IMR-90 (cell line): ENCODE measurements around the gene HSD3B1. TPM values are rescaled to one million over a fixed set of nuclear protein-coding genes. Genes with fewer than 3 reads are reported as not detected.
"Not testable (repeated sequence)": the region's sequence is repeated elsewhere in the genome, so short reads cannot be mapped to it uniquely, and the experiment has no call there.

Source experiments
- ATAC-seq: fragments of 200-7000 bp; cut with Tn5 transposase; 2 replicates; pipeline ENCODE4 v1.9.1; 2020; ENCODE audit warnings: low read depth, mild to moderate bottlenecking, moderate library complexity
- BruUV-seq: library from RNA; stranded (reverse); fragments of 400-500 nt; replicated peaks from 2 replicates; lab custom pipeline; 2021; lab: Mats Ljungman, UMichigan
- CTCF ChIA-PET: fragments of 300-600 bp; formaldehyde crosslinking; extraction: SDS; loops from one replicate; lab custom pipeline; 2021; ENCODE audit warnings: antibody characterized with exemption; lab: Yijun Ruan, JAX
- POLR2A ChIA-PET: fragments of 300-600 bp; sonication (Branson Sonifier 250); formaldehyde crosslinking; loops from one replicate; lab custom pipeline; 2022; ENCODE audit warnings: antibody characterized with exemption; ENCODE audit not compliant: unreplicated experiment; lab: Charles Lee
- DNase-seq: peaks from one replicate; pipeline ENCODE4 v3.0.0; 2013
- H2AFZ ChIP-seq: replicated peaks from 2 replicates; pipeline ENCODE3; 2013; ENCODE audit warnings: low read length, mild to moderate bottlenecking; ENCODE audit not compliant: poor library complexity
- H2AK5ac ChIP-seq: 2 replicates; pipeline ENCODE4 v1.6.1; 2013; ENCODE audit warnings: low read depth, low read length, inconsistent platforms
- H2AK9ac ChIP-seq: replicated peaks from 2 replicates; pipeline ENCODE3; 2013; ENCODE audit warnings: mild to moderate bottlenecking, low read depth, low read length, moderate library complexity; ENCODE audit not compliant: poor library complexity
- H2BK120ac ChIP-seq: 2 replicates; pipeline ENCODE4 v1.6.1; 2013; ENCODE audit warnings: low read depth, low read length, inconsistent platforms
- H2BK15ac ChIP-seq: 3 replicates; pipeline ENCODE4 v1.6.1; 2013; ENCODE audit warnings: low read depth, low read length, inconsistent platforms
- H2BK20ac ChIP-seq: 2 replicates; pipeline ENCODE4 v1.6.1; 2013; ENCODE audit warnings: low read depth, mild to moderate bottlenecking, inconsistent platforms, low read length, moderate library complexity
- H2BK5ac ChIP-seq: 2 replicates; pipeline ENCODE4 v1.6.1; 2013; ENCODE audit warnings: mild to moderate bottlenecking, low read depth, low read length, inconsistent platforms; ENCODE audit not compliant: poor library complexity, severe bottlenecking
- H3K14ac ChIP-seq: replicated peaks from 2 replicates; pipeline ENCODE4 v1.6.1; 2013; ENCODE audit warnings: low read depth, low read length, inconsistent platforms
- H3K18ac ChIP-seq: 2 replicates; pipeline ENCODE4 v1.6.1; 2013; ENCODE audit warnings: low read depth, low read length, control low read depth
- H3K23ac ChIP-seq: 2 replicates; pipeline ENCODE4 v1.6.1; 2013; ENCODE audit warnings: low read depth, low read length, inconsistent platforms
- H3K27ac ChIP-seq: 2 replicates; pipeline ENCODE4 v1.5.1; 2013; ENCODE audit warnings: mild to moderate bottlenecking, control low read depth, low read length; ENCODE audit not compliant: insufficient read depth
- H3K27me3 ChIP-seq: 2 replicates; pipeline ENCODE4 v1.6.1; 2013; ENCODE audit warnings: low read length; ENCODE audit not compliant: control insufficient read depth, insufficient read depth
- H3K36me3 ChIP-seq: 2 replicates; pipeline ENCODE4 v1.6.1; 2013; ENCODE audit warnings: low read length, mixed read lengths; ENCODE audit not compliant: control insufficient read depth, insufficient read depth
- H3K4ac ChIP-seq: 2 replicates; pipeline ENCODE4 v1.6.1; 2013; ENCODE audit warnings: low read depth, low read length, inconsistent platforms
- H3K4me1 ChIP-seq: 2 replicates; pipeline ENCODE4 v1.6.1; 2013; ENCODE audit warnings: low read length, mixed read lengths; ENCODE audit not compliant: control insufficient read depth, insufficient read depth
- H3K4me2 ChIP-seq: 2 replicates; pipeline ENCODE4 v1.6.1; 2013; ENCODE audit warnings: low read depth, mild to moderate bottlenecking, control low read depth, low read length, moderate library complexity
- H3K4me3 ChIP-seq: 2 replicates; pipeline ENCODE4 v1.5.1; 2013; ENCODE audit warnings: low read depth, mild to moderate bottlenecking, control low read depth, low read length, moderate library complexity; ENCODE audit not compliant: insufficient read depth
- H3K56ac ChIP-seq: 2 replicates; pipeline ENCODE4 v1.6.1; 2013; ENCODE audit warnings: low read length, inconsistent platforms; ENCODE audit not compliant: insufficient read depth; ENCODE audit errors: extremely low read depth
- H3K79me1 ChIP-seq, 2 experiments: 2 replicates each; pipeline ENCODE4 v1.6.1; 2013; ENCODE audit warnings: low read length in 2 of 2, inconsistent platforms in 1 of 2, low read depth in 1 of 2
- H3K9ac ChIP-seq: 2 replicates; pipeline ENCODE4 v1.6.1; 2013; ENCODE audit warnings: low read depth, low read length, control low read depth
- H3K9me1 ChIP-seq: 2 replicates; pipeline ENCODE4 v1.6.1; 2013; ENCODE audit warnings: low read length, inconsistent platforms; ENCODE audit not compliant: insufficient read depth
- H3K9me3 ChIP-seq: 2 replicates; pipeline ENCODE4 v1.6.1; 2013; ENCODE audit warnings: low read length; ENCODE audit not compliant: control insufficient read depth, insufficient read depth
- H4K20me1 ChIP-seq: 2 replicates; pipeline ENCODE4 v1.6.1; 2013; ENCODE audit warnings: low read length, inconsistent platforms; ENCODE audit not compliant: insufficient read depth
- H4K5ac ChIP-seq: 2 replicates; pipeline ENCODE4 v1.6.1; 2013; ENCODE audit warnings: mild to moderate bottlenecking, low read depth, low read length, control low read depth
- H4K8ac ChIP-seq, 2 experiments: 2 replicates each; pipeline ENCODE4 v1.6.1; 2013; ENCODE audit warnings: low read depth in 2 of 2, low read length in 2 of 2, control low read depth in 1 of 2, inconsistent platforms in 1 of 2
- H4K91ac ChIP-seq: 2 replicates; pipeline ENCODE4 v1.6.1; 2013; ENCODE audit warnings: low read depth, low read length, inconsistent platforms; ENCODE audit not compliant: insufficient read depth
- dilution Hi-C: fragments of 300-500 bp; cut with HindIII; formaldehyde crosslinking; loops from one replicate; pipeline ENCODE4 v1.14.3; 2018; ENCODE audit warnings: low sequenced_read_pairs; ENCODE audit not compliant: unreplicated experiment
- in situ Hi-C: fragments of 300-500 bp; cut with MboI; formaldehyde crosslinking; loops from 3 replicates; pipeline ENCODE4 v1.14.3; 2019; ENCODE audit warnings: low sequenced_read_pairs, inconsistent platforms, mixed read lengths
- intact Hi-C: fragments of 100-400 bp; cut with micrococcal nuclease; formaldehyde crosslinking; loops from 2 replicates; pipeline ENCODE4 v1.10.0; 2022
- polyA plus RNA-seq, 3 experiments: library from polyadenylated mRNA; depleted of rRNA; stranded (reverse); fragments of >200 nt; gene quantifications; 2 replicates each; pipeline ENCODE4 v1.2.3, GENCODE V29; 2012; ENCODE audit warnings: low replicate concordance in 1 of 3
- total RNA-seq: library from RNA; depleted of rRNA; stranded (reverse); fragments of >200 nt; gene quantifications from 2 replicates; pipeline ENCODE4 v1.2.3, GENCODE V29; 2012

Gene HSD3B1
- total and polyA plus RNA-seq, 2 of the 4 experiments (the other 2 are of a cell fraction) = not detected

DNA sequence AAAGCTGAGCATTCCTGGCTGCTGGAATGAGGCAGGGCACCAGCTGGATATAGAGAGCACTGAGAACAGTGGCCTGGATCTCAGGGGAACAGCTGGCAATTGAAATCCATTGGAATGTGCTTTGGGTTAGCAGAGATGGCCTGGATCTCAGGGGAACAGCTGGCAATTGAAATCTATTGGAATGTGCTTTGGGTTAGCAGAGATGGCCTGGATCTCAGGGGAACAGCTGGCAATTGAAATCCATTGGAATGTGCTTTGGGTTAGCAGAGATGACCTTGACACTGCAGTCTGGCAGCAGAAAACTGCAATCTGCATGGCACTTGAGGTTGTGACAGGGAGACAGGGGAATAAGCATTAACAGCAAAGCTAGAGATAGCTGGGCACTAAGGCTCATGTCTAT lies 10.7 kb downstream of the HSD3B1 start:
- H3K18ac ChIP-seq, H2BK5ac ChIP-seq, DNase-seq, intact Hi-C loops, H4K8ac ChIP-seq, H2AK5ac ChIP-seq, H3K36me3 ChIP-seq, H3K9me3 ChIP-seq, BruUV-seq, H3K4ac ChIP-seq, H3K9ac ChIP-seq, ATAC-seq, H3K9me1 ChIP-seq, H2BK120ac ChIP-seq, CTCF ChIA-PET, H2AFZ ChIP-seq, dilution Hi-C loops, in situ Hi-C loops, H3K4me2 ChIP-seq, H3K4me1 ChIP-seq, H2BK15ac ChIP-seq, H4K91ac ChIP-seq, H3K79me1 ChIP-seq, H4K5ac ChIP-seq, H3K4me3 ChIP-seq, H3K56ac ChIP-seq, POLR2A ChIA-PET, H2BK20ac ChIP-seq, H2AK9ac ChIP-seq, H3K14ac ChIP-seq, H3K27me3 ChIP-seq, H3K27ac ChIP-seq, H3K23ac ChIP-seq, H4K20me1 ChIP-seq: not testable (repeated sequence)
